ENCODE results near the gene HABP4.

HABP4 gene

GRCh38 chr9:96449845-96450612 lies at the start of gene HABP4:
HABP4 (plus strand) TSS chr9:96450169; CDS start chr9:96450280, 111 bp downstream.
- peak; percentile 91 for DNase-seq

- DNase-seq: no peak
Observed at GRCh38 chr9:96408409-96409280, 41.3 kb upstream of the HABP4 start.

DNA sequence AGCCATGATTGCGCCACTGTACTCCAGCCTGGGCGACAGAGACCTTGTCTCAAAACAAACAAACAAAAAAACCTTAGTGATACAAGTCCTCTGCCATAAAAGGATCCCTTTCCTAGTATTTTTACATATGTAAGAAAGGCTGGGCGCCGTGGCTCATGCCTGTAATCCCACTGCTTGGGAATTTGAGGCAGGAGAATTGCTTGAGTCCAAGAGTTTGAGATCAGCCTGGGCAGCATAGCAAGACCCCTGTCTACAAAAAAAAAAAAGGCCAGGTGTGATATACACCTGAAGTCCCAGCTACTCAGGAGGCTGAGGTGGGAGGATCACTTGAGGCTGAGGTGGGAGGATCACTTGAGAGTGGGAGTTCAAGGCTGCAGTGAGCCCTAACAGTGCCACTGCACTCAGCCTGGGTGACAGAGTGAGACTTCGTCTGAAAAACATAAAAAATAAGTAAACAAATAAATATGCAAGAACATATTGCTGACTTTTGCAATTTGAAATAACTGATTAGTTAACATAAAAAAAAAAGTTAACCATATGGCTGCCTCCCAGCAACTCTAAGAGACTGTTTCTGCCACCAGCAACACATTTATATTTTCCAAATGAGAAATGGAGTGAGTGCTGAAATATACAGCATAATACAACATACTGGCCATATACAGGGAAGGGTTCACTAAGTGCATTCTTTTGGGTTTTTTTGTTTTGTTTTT lies 38.7 kb upstream of the HABP4 start:
- DNase-seq: no peak

- DNase-seq: no peak
Observed at GRCh38 chr9:96412174-96412913, 37.6 kb upstream of the HABP4 start.

- no peak for DNase-seq
Observed at GRCh38 chr9:96413302-96414221, 36.4 kb upstream of the HABP4 start.

DNA sequence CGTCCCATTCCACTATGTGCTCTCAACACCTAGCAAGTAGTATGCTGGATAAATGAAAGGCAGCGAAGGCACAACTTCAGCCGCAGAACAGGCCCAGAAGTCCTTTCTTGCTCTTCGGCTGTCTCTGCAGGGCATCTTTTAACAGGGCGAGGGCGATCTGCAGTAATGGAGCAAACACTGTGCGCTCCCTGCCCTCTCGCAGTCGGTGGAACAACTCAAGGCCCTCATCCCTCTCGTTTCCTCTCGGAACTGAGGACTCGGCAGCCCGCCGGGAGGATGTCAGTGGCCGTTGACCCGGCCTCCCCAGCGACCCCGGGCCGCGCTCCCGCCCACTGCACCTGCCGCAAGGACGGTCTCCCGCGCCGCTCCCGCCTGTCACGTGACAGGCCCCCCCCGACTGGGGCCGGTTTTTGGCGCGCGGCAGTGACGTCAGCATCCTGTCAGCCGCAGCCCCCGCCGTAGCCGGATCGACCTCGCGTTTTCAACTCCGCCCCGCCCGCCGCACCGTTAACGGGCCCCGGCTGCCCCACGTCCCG lies 32.9 kb upstream of the HABP4 start:
- DNase-seq: peak; percentile 66

DNA sequence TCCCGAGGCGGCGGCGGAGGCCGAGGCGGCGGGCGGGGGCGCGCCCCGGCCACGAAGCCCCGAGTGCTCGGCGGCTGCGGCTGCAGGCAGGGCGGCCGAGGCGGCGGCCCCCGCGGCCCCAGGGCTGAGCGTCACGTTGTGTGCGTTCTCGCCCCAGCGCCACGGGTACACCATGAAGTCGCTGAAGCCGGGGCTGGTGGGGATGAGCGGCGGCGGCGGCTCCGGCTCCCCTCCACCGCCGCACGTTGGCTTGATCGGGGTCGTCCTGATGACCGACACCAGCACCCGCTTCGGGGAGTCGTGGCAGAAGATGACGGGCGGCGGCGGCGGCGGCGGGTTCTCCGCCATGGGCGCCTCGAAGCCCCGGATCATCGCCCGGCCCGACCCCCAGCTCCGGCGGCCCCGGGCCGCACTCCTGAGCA lies 32.3 kb upstream of the HABP4 start:
- DNase-seq: no peak

- peak; percentile 98 for DNase-seq
Observed at GRCh38 chr9:96418083-96418919, 31.7 kb upstream of the HABP4 start, which contains the start of gene ZNF367. ZNF367 (minus strand) TSS chr9:96418370; CDS start chr9:96418032, 338 bp downstream.

DNA sequence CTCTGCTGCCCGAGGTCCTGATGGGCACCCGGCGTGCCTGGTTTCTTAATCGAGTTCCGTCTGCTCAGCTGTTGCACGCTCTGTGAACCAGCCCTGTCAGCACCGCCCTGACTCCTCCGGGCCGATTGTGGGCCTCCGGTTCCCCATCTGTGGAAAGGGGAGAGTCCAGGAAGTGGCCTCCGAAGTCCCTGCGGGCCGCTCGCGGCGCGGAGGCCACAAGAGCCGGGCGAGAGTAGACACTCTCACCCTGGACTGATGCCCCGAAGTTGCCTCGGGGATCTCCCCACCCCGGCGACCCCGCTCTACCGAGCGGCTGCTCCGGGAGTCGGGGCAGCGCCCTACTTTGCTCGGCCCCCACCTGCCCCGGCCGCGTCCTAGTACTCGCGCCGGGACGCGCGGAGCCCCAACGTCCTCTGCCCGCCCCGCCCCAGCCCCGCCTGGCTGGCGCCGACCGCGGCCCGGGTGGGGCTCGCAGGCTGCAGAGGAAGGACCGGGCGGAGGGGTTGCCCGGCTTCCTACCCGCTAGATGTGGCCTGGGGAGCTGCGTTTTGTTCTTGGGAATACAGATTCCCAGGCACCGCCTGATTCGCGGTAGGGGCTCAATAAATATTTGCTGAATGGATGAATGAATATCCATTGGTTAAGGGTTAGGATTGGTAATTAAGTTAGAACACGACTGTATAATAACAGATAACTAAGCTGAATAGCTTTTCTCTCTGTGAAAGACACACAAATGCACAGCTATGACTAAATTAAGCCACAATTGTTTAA lies 30.9 kb upstream of the HABP4 start:
- DNase-seq: peak; percentile 14

DNA sequence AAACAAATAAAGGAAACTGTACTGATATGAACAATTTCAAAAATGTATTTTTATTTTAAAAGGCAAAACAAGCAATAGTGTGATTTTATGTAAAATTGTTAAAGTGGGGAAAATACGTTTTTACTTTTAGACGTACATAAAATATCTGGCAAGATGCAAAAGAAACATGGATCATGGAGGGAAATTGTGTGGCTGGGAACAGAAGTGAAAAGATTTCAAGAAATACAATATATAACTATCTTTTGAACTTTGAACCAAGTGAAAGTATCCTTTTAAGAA lies 30.3 kb upstream of the HABP4 start:
- DNase-seq: no peak

GRCh38 chr9:96420468-96421219 lies 29.3 kb upstream of the HABP4 start:
- peak; percentile 74 for DNase-seq

DNA sequence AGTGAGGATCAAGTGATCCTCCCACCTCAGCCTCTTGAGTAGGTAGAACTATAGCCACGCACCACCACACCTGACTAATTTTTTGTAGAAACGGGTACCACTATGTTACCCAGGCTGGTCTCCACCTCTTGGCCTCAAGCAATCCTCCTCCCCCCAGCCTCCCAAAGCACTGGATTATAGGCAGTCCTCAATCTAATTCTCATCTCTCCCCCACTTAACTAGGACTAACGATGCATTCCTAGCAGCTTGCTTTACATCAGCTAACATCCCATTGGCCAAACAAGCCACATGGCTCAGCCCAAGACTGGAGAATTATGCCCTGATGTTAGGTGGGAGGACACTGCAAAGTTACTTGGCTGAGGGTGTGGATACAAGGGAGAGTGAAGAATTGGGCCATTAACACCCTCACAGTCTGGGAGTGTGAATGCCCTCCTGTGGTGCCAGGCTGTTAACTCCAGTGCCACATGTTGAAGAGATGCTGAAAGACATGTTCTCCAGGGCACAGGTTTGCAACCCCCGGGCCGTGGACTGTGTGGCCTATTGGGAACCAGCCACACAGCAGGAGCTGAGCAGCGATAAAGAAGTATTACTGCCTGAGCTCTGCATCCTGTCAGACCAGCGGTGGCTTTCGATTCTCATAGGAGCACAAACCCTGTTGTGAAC lies 26.5 kb upstream of the HABP4 start:
- no peak for DNase-seq

GRCh38 chr9:96423985-96424336 lies 26.0 kb upstream of the HABP4 start:
- no peak for DNase-seq

GRCh38 chr9:96425500-96426169 lies 24.3 kb upstream of the HABP4 start:
- DNase-seq: no peak

GRCh38 chr9:96429732-96430131 lies 20.2 kb upstream of the HABP4 start:
- DNase-seq: no peak

GRCh38 chr9:96430377-96430776 lies 19.6 kb upstream of the HABP4 start:
- no peak for DNase-seq

- DNase-seq: no peak
Observed at GRCh38 chr9:96435345-96435744, 14.6 kb upstream of the HABP4 start.

- no peak for DNase-seq
Observed at GRCh38 chr9:96436063-96436455, 13.9 kb upstream of the HABP4 start.
